ENCODE measurements around the gene HIGD1C. TPM values are rescaled to one million over a fixed set of nuclear protein-coding genes. Genes with fewer than 3 reads are reported as not detected.

The HIGD1C gene
- total and polyA plus RNA-seq, 2 of the 8 experiments (the other 6 are each of a cell fraction or from before 2014, with no cell fraction given), result not detected

DNA sequence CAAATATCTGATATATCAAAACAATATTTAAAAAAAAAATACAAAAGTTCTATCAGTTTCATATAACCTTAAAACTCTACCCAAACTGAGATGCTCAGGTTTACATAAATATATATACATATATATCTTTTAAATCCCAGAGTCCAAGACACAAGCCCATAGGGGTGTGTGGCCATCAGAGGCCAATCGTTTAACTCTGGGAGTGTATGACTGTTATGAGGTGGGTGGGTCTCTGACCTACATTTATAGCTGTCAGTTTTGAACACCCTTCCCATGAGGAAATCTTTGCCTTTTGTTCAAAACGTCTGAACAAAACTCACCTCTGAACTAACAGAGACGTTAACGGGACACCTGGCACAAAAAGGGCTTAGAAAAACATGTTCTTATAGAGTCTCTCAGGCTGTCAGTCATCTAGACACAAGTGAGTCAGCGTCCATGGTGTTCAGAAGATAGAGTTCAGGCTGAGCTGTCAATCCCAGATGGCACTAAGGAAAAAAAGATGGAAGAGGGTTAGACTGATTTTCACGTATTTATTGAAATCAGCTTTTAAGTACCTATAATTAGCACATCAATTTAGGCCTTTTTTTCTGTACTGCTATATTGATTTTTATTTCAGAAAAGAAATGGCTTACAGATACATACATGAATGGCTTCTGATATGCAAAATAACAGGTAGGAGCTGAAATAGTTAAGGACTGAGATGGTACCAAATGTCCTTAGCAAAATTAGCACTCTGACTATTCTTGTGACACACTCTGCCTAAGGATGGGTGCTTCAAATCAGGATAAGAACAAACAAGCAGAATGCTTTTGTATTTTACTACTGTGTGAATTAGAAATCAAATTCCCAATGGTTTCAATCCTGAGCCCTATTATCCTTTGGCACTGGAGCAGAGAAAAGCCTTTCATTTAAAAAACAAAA, 29.2 kb downstream of the HIGD1C start:
- no peak overlapping the region for H3K27ac ChIP-seq (ENCODE audit: low read depth, low read length)
- peaks cover 0 to 5% (median 0%) of the 10 kb centered on the region in 4 experiments; a peak in 1 of 8 replicates for H3K36me3 ChIP-seq (ENCODE audit: control insufficient read depth in 2 of 4, insufficient read depth in 4 of 4, low read length in 3 of 4)
- DNase-seq (ENCODE audit: low read depth in 1 of 2, low spot score in 2 of 2) (no peak), FAIRE-seq (no peak)
- H2AK5ac ChIP-seq (ENCODE audit: low read depth, low read length), result no peak overlapping the region
- no peaks in the 10 kb centered on the region for H3K79me2 ChIP-seq (ENCODE audit: control insufficient read depth in 1 of 2, insufficient read depth in 2 of 2, low read length in 2 of 2)
- H3K14ac ChIP-seq (ENCODE audit: insufficient read length), result no peak overlapping the region
- H4K91ac ChIP-seq (replicated peaks; ENCODE audit: insufficient read length, low read length), result no peak overlapping the region
- H3K56ac ChIP-seq (replicated peaks; ENCODE audit: insufficient read length, low read depth, low read length), result no peak overlapping the region
- no peaks in the 10 kb centered on the region for H3K9me3 ChIP-seq (ENCODE audit: insufficient read depth in 2 of 2, low read depth in 1 of 2, low read length in 1 of 2)
- H2BK120ac ChIP-seq (replicated peaks; ENCODE audit: low read depth, low read length), result no peak overlapping the region
- no peaks in the 10 kb centered on the region for H3K23me2 ChIP-seq (ENCODE audit: low read depth, low read length)
- no peak overlapping the region for H3K4me3 ChIP-seq (ENCODE audit: extremely low read depth in 1 of 4, insufficient read depth in 2 of 4, low read depth in 3 of 4, low read length in 4 of 4)
- ChIA-PET CTCF (ENCODE audit: partially characterized antibody) (interaction anchor here (0.5 to 1.6 kb wide), 7 partner anchors 10 to 405 kb away, joined by 3 to 5 read pairs (median 3); partner anchors contain the start of gene CSRNP2), POLR2A (ENCODE audit: partially characterized antibody) (no interaction called here)
- H2BK20ac ChIP-seq (ENCODE audit: low read length), result no peak overlapping the region
- no peak overlapping the region for H4K5ac ChIP-seq (ENCODE audit: insufficient read length, low read depth, low read length)
- H3K4ac ChIP-seq (replicated peaks; ENCODE audit: insufficient read length, low read depth, low read length), result no peak overlapping the region
- peaks cover 0 to under 1% of the 10 kb centered on the region in 2 experiments for H4K20me1 ChIP-seq (replicated peaks in 1 of 2; ENCODE audit: control insufficient read depth in 1 of 2, insufficient read depth in 2 of 2, low read length in 2 of 2)
- 84% methylated on average over 6 of the region's 6 CpGs; no CpG with 5 or more reads in 1 of the 2 experiments for WGBS, 2 experiments (ENCODE audit: extremely low coverage in 1 of 2, insufficient coverage in 1 of 2, insufficient read length in 1 of 2, insufficient replicate concordance in 2 of 2, low coverage in 1 of 2, low lambda C conversion rate in 2 of 2, missing lambda C conversion rate in 1 of 2)
- no peaks in the 10 kb centered on the region for H3K27me3 ChIP-seq (replicated peaks in 1 of 4; ENCODE audit: control insufficient read depth in 3 of 4, extremely low read depth in 1 of 4, insufficient read depth in 3 of 4, low read length in 3 of 4)
- no peak overlapping the region for H2BK12ac ChIP-seq (ENCODE audit: low read depth, low read length)
- H3K79me1 ChIP-seq (ENCODE audit: low read depth, low read length), result no peaks in the 10 kb centered on the region
- no peak for TF ChIP-seq MAFK (IDR thresholded peaks at IDR 0.05; ENCODE audit: low read depth, low read length)
- TF ChIP-seq, protein P1, sequence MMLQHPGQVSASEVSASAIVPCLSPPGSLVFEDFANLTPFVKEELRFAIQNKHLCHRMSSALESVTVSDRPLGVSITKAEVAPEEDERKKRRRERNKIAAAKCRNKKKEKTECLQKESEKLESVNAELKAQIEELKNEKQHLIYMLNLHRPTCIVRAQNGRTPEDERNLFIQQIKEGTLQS (IDR thresholded peaks at IDR 0.05; ENCODE audit: insufficient read depth, low read depth, low read length), result no peak
- TF ChIP-seq BACH1 (IDR thresholded peaks at IDR 0.05; ENCODE audit: low read length), result no peak
- H2BK5ac ChIP-seq (ENCODE audit: low read depth, low read length), result no peak overlapping the region
- no peak overlapping the region for H2AFZ ChIP-seq (ENCODE audit: low read length)
- no peak overlapping the region for H3K9ac ChIP-seq (replicated peaks in 1 of 4; ENCODE audit: extremely low read depth in 1 of 4, low read depth in 3 of 4, low read length in 3 of 4)
- no peaks in the 10 kb centered on the region for H3K4me1 ChIP-seq (replicated peaks in 1 of 4; ENCODE audit: control insufficient read depth in 3 of 4, insufficient read depth in 4 of 4, low read length in 3 of 4)
- no peak overlapping the region for H4K8ac ChIP-seq (ENCODE audit: extremely low read depth, insufficient read depth, low read length)
- H3K4me2 ChIP-seq (ENCODE audit: insufficient read depth in 1 of 2, low read depth in 2 of 2, low read length in 2 of 2), result no peak overlapping the region
- H3K23ac ChIP-seq (ENCODE audit: insufficient read length), result no peak overlapping the region
- no peak overlapping the region for H2BK15ac ChIP-seq (ENCODE audit: low read length)
- H3K18ac ChIP-seq (ENCODE audit: extremely low read depth, low read length), result no peak overlapping the region

Measured in H1 (cell line).